WI38 (cell line): ENCODE measurements around the gene GSE1.

Experiments
- H3K4me3 ChIP-seq: 2 replicates; pipeline ENCODE4 v1.5.1; 2011; ENCODE audit warnings: low read depth, mild to moderate bottlenecking, control low read depth, low read length
- TF ChIP-seq, protein P1 (sequence below): IDR thresholded peaks from 2 replicates; pipeline ENCODE4 v1.5.1; 2012; ENCODE audit warnings: low read depth, mild to moderate bottlenecking, control low read depth, low read length

The GSE1 gene

DNA sequence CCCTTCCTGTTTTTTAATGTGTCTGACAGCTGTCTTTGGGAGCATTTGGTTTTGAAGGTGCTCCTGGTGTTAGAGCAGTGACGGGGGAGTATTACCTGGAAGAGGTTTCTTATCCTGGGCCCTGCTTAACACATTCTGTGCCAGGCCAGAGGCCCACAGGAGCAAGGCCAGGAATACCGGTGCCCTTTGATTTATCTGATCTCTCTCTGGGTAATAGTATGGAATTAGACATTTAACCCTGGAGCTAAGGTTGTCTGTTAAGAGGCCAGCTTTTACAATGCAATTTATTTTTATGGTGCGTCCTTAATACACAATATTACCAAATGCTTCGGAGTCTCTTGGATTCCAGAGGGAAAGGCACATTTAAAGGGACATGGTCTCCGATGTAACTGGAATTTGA, 37.2 kb upstream of the GSE1 start:
- no peak overlapping the region for H3K4me3 ChIP-seq
- TF ChIP-seq, protein P1, sequence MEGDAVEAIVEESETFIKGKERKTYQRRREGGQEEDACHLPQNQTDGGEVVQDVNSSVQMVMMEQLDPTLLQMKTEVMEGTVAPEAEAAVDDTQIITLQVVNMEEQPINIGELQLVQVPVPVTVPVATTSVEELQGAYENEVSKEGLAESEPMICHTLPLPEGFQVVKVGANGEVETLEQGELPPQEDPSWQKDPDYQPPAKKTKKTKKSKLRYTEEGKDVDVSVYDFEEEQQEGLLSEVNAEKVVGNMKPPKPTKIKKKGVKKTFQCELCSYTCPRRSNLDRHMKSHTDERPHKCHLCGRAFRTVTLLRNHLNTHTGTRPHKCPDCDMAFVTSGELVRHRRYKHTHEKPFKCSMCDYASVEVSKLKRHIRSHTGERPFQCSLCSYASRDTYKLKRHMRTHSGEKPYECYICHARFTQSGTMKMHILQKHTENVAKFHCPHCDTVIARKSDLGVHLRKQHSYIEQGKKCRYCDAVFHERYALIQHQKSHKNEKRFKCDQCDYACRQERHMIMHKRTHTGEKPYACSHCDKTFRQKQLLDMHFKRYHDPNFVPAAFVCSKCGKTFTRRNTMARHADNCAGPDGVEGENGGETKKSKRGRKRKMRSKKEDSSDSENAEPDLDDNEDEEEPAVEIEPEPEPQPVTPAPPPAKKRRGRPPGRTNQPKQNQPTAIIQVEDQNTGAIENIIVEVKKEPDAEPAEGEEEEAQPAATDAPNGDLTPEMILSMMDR: no peak

DNA sequence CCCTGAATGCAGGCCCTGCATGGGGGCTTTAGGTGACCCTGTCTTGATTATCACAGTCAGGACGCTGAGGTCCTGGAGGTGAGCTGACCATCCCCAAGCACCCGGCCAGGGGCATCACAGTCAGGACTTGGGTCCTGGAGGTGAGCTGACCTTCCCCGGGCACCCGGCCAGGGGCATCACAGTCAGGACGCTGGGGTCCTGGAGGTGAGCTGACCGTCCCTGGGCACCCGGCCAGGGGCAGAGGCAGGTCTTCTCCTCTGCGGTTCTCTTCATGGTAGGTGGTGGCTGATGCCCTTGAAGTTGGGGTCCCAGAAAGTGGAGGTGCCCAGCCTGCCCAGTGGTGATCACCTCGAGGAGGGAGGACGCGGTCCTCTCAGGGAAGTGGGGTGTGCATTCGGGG, 36.2 kb upstream of the GSE1 start:
- TF ChIP-seq, protein P1: no peak
- no peak overlapping the region for H3K4me3 ChIP-seq

DNA sequence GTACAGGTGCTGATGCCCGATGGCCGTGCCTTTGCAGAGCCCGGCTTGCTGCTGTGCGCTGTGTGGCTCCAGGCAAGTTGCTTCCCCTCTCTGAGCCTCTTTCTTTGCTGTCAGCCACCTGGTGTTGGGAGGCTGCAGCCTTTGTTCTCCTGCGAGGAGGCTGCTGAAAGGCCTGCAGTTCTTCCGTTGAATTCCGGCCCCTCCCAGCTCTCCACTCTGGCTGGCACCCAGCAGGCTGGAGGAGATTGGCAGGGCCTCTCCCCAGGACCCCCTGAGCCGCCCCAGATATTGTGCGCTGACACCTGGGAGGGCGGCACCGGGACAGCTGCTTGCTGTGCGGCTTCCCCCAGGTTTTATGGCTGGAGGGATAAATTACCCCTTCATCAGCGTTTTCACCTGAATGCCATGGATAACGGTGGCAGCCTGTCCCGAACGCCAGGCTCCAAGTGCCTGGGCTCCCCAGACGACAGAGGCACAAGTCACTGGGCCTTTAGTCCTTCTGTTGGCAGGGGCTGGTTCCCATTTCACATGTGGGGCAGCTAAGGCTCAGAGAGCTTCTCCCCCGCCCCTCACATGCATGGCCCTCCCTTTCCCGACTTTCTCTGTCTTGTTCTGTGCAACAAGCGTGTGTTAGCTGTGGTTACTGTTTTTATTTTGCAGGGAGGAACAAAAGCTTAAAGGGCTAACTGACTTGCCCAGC, 35.1 kb upstream of the GSE1 start:
- TF ChIP-seq, protein P1: no peak
- no peak overlapping the region for H3K4me3 ChIP-seq

DNA sequence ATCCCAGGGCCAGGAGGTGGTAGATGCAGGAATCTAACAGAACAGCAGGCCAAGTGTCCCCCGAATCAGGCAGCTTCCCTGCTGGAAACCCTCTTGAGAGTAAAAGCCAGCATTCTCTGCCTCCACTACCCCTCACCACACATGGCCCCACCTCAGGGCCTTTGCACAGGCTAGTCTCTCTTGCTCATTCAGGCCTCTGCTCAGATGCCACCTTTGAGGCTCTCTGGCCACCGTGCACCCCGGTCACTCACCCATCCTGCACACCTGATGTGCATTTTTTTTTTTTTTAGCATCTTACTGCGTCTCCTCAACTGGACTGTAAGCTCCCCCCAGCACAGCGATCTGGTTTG, 34.5 kb upstream of the GSE1 start:
- no peak overlapping the region for H3K4me3 ChIP-seq
- TF ChIP-seq, protein P1: no peak

DNA sequence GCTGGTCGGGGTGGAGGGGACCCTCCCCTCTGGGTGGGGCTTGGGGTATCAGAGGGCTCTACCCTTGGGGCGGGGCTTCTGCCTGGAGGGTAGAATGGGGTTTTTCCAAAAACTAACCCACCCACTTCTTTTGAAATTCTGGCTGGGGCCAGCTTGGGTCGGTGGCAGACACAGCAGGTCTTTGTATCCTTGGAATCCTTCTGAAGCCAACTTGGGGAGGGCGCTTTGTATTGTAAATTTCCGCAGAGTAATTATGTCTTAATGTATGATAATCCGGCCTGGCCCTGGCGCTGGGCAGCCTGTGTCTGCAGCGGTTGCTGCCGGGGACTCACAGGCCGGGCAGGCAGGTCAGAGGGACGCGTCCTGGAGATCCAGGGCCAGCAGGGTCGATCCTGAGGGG, 33.9 kb upstream of the GSE1 start:
- TF ChIP-seq, protein P1: no peak
- no peak overlapping the region for H3K4me3 ChIP-seq

DNA sequence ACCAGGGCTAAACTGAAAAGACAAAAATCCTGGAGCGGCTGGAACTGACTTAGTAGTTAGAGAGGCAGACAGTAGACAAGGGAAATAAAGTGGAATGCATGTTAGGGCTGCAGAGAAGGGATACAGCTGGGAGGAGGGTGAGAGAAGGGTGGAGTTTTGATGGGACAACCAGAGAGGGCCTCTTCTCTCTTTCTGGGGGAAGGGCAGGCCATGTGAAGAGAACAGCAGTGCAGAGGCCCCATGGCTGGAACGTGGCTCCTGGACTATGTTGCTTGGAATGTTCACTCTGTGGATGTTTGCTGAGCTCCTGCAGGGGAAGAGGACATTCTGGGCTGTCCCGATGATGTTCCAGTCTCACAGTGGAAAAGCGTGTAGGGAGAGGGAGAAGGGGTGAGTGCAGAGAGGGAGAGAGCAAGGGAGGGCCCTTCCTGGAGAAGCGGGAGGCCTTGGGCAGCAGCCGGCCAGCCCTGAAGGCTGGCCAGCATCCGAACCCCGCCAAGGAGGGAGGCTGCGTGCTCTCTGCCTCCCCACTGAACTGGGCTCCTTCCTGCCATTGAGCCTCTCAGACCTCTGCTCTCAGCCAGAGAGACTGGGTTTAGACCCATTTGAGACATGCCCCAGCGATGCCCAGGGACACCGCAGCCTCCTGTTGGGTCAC, 33.1 kb upstream of the GSE1 start:
- TF ChIP-seq, protein P1: no peak
- H3K4me3 ChIP-seq: no peak overlapping the region

DNA sequence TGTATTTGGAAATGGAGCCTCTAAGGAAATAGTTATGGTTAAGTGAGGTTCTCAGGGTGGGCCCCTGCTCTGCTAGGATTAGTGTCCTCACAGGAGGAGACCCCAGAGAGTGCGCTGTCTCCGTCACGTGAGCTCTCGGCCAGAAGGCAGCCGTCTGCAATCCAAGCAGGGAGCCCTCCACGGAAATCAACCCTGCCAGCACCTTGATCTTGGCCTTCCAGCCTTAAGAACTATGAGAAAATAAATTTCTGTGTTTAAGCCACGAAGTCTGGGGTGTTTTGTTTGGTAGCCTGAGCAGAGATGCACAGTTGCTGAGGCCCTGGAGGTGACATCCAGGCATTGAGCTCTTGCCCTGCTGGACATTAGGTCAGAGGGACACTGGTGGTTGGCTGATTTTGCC, 32.4 kb upstream of the GSE1 start:
- no peak overlapping the region for H3K4me3 ChIP-seq
- TF ChIP-seq, protein P1: no peak
